MM.1S (cell line): ENCODE data around the gene HNRNPR.

Experiments
- DNase-seq: peaks from one replicate; pipeline ENCODE4 v3.0.0-alpha.2; 2015
- H2AFZ ChIP-seq: fragments of 300-600 bp; sonication (generic); 2 replicates; pipeline ENCODE4 v1.6.0; 2016; ENCODE audit warnings: antibody characterized with exemption, low read length
- H3F3A ChIP-seq: fragments of 300-600 bp; sonication (generic); 2 replicates; pipeline ENCODE4 v1.6.1; 2016; ENCODE audit warnings: mild to moderate bottlenecking, antibody characterized with exemption, low read length, moderate library complexity, mixed read lengths; ENCODE audit not compliant: insufficient read depth
- H3K27ac ChIP-seq: fragments of 300-600 bp; sonication (generic); 2 replicates; pipeline ENCODE4 v1.5.1; 2016; ENCODE audit warnings: mild to moderate bottlenecking, low read length
- H3K27me3 ChIP-seq: fragments of 300-600 bp; sonication (generic); replicated peaks from 2 replicates; pipeline ENCODE4 v1.6.0; 2016; ENCODE audit warnings: low read length; ENCODE audit not compliant: insufficient read depth
- H3K36me3 ChIP-seq: fragments of 300-600 bp; sonication (generic); replicated peaks from 2 replicates; pipeline ENCODE4 v1.6.1; 2016; ENCODE audit warnings: mild to moderate bottlenecking, low read length, mixed read lengths; ENCODE audit not compliant: insufficient read depth
- H3K4me1 ChIP-seq: fragments of 300-600 bp; sonication (generic); 2 replicates; pipeline ENCODE4 v1.6.1; 2016; ENCODE audit warnings: low read length, mixed read lengths
- H3K4me2 ChIP-seq: fragments of 300-600 bp; sonication (generic); 2 replicates; pipeline ENCODE4 v1.6.0; 2016; ENCODE audit warnings: low read depth, low read length
- H3K4me3 ChIP-seq: fragments of 300-600 bp; sonication (generic); 2 replicates; pipeline ENCODE4 v1.5.1; 2016; ENCODE audit warnings: low read length, mixed read lengths
- H3K79me2 ChIP-seq: fragments of 300-600 bp; sonication (generic); 2 replicates; pipeline ENCODE4 v1.6.1; 2016; ENCODE audit warnings: mixed run types, low read length, mixed read lengths
- H3K9ac ChIP-seq: fragments of 300-600 bp; sonication (generic); 2 replicates; pipeline ENCODE4 v1.6.1; 2016; ENCODE audit warnings: low read length, mixed read lengths
- H3K9me2 ChIP-seq: fragments of 300-600 bp; sonication (generic); replicated peaks from 2 replicates; pipeline ENCODE4 v1.6.1; 2016; ENCODE audit warnings: mild to moderate bottlenecking, low read length, mixed read lengths; ENCODE audit not compliant: insufficient read depth
- H3K9me3 ChIP-seq: fragments of 300-600 bp; sonication (generic); replicated peaks from 2 replicates; pipeline ENCODE4 v1.6.1; 2016; ENCODE audit warnings: mild to moderate bottlenecking, low read length, mixed read lengths; ENCODE audit not compliant: insufficient read depth
- H4K20me1 ChIP-seq: fragments of 300-600 bp; sonication (generic); 2 replicates; pipeline ENCODE4 v1.6.1; 2016; ENCODE audit warnings: mild to moderate bottlenecking, low read length, moderate library complexity, mixed read lengths; ENCODE audit not compliant: insufficient read depth
- EZH2 ChIP-seq: fragments of 300-600 bp; sonication (generic); optimal IDR thresholded peaks from 2 replicates; pipeline ENCODE3; 2017; ENCODE audit warnings: low read depth, mild to moderate bottlenecking, antibody characterized with exemption, low read length, mixed read lengths
- EZH2phosphoT487 ChIP-seq: fragments of 300-600 bp; sonication (generic); IDR thresholded peaks from 2 replicates; pipeline ENCODE4 v1.6.1; 2018; ENCODE audit warnings: antibody characterized with exemption, low read length
- TF ChIP-seq, protein P1 (sequence below): fragments of 300-600 bp; sonication (generic); IDR thresholded peaks from 2 replicates; pipeline ENCODE4 v1.5.1; 2016; ENCODE audit warnings: antibody characterized with exemption, low read length, mixed read lengths

The HNRNPR gene

DNA sequence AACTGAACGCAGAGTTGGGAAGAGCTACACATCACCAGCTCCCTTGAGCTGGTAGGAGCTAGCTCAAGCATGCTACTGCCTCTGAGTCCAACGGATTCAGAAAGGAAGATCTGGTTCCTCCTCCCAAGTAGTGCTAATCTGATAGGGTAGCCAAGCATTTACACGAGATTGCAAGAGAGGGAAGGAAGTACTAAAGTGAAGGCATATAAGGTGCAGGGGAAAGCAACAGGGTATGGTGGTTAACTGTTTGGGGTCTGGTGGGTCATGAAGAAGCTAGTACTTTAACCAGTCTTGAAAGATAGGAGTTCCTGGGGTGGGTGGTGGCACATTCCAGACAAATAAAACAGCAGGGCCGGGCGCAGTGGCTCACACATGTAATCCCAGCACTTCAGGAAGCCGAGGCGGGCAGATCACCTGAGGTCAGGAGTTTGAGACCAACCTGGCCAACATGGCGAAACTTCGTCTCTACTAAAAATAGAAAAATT, 45.8 kb upstream of the HNRNPR start:
- Histone ChIP-seq H3K27me3 (no peaks in the 10 kb centered on the region), H3K9me3 (no peaks in the 10 kb centered on the region), H3K27ac (no peak overlapping the region), H3K4me1 (no peaks in the 10 kb centered on the region), H3K4me2 (no peak overlapping the region), H3K9me2 (no peaks in the 10 kb centered on the region), H4K20me1 (no peaks in the 10 kb centered on the region), H2AFZ (no peak overlapping the region), H3K79me2 (no peaks in the 10 kb centered on the region), H3F3A (no peaks in the 10 kb centered on the region), H3K36me3 (no peaks in the 10 kb centered on the region), H3K4me3 (no peak overlapping the region), H3K9ac (no peak overlapping the region)
- TF ChIP-seq EZH2phosphoT487 (no peak), EZH2 (no peak)
- TF ChIP-seq, protein P1, sequence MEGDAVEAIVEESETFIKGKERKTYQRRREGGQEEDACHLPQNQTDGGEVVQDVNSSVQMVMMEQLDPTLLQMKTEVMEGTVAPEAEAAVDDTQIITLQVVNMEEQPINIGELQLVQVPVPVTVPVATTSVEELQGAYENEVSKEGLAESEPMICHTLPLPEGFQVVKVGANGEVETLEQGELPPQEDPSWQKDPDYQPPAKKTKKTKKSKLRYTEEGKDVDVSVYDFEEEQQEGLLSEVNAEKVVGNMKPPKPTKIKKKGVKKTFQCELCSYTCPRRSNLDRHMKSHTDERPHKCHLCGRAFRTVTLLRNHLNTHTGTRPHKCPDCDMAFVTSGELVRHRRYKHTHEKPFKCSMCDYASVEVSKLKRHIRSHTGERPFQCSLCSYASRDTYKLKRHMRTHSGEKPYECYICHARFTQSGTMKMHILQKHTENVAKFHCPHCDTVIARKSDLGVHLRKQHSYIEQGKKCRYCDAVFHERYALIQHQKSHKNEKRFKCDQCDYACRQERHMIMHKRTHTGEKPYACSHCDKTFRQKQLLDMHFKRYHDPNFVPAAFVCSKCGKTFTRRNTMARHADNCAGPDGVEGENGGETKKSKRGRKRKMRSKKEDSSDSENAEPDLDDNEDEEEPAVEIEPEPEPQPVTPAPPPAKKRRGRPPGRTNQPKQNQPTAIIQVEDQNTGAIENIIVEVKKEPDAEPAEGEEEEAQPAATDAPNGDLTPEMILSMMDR: no peak
- no peak for DNase-seq

DNA sequence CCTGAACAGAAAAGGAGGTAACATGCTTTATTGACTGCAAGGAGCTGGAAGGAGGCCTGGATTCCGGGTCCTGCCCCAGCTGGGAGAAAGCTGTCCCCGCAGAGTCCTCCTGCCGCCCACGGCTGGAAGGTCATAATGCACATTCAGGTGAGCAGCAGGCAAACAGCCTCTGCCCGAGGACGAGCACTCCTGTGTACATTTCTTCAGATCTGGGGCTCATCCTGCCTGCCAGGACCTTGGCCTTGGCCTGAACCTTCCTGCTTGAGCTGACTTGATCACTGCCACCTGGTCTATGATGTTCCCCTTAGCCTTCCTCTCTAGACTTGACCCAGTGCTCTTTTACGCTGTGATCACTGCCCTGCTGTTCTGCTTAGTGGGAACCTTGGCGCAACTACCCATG, 43.4 kb upstream of the HNRNPR start:
- no peaks in the 10 kb centered on the region for H4K20me1 ChIP-seq
- H3K4me2 ChIP-seq: no peak overlapping the region
- H2AFZ ChIP-seq: no peak overlapping the region
- H3K79me2 ChIP-seq: no peaks in the 10 kb centered on the region
- TF ChIP-seq EZH2 (no peak), EZH2phosphoT487 (no peak)
- TF ChIP-seq, protein P1: no peak
- no peak overlapping the region for H3K9ac ChIP-seq
- H3K9me2 ChIP-seq: no peaks in the 10 kb centered on the region
- no peaks in the 10 kb centered on the region for H3K9me3 ChIP-seq
- no peaks in the 10 kb centered on the region for H3F3A ChIP-seq
- H3K36me3 ChIP-seq: no peaks in the 10 kb centered on the region
- H3K27ac ChIP-seq: no peak overlapping the region
- H3K4me3 ChIP-seq: no peak overlapping the region
- H3K4me1 ChIP-seq: no peaks in the 10 kb centered on the region
- no peak for DNase-seq
- H3K27me3 ChIP-seq: no peaks in the 10 kb centered on the region

DNA sequence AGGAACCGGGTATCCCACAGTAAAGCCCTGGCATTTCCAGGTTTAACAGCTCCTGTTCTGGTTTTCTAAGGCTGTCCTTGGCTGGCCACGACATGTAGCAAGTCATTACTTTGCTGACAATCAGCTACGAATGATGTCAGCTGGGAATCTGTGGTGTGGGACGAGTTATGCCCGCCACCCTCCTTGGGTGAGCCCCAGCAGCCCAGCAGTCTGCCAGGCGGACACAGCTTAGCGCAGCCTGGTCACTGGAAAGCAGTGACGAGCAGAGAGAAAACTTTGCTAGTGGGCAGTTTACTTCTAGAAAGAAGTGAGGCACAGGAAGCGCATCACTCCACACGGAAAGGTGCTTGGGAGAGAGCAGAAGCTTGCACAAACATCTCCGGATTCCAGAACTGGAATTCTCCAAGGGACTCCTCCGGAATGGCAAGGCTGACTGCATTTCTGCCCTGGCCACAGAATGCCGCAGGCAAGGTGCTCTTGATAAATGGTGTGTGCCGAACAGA, 41.1 kb upstream of the HNRNPR start:
- Histone ChIP-seq H3K9ac (no peak overlapping the region), H3K4me2 (no peak overlapping the region)
- TF ChIP-seq, protein P1: no peak
- TF ChIP-seq EZH2phosphoT487: no peak
- TF ChIP-seq EZH2: no peak

More for the DNA sequence above, 41.1 kb upstream of the HNRNPR start:
- Histone ChIP-seq H3K27me3 (no peaks in the 10 kb centered on the region), H3K36me3 (no peaks in the 10 kb centered on the region), H3K9me3 (no peaks in the 10 kb centered on the region), H3K9me2 (no peaks in the 10 kb centered on the region), H3K27ac (no peak overlapping the region), H3K4me3 (no peak overlapping the region), H3K79me2 (no peaks in the 10 kb centered on the region), H2AFZ (no peak overlapping the region), H3K4me1 (no peaks in the 10 kb centered on the region), H4K20me1 (no peaks in the 10 kb centered on the region), H3F3A (no peaks in the 10 kb centered on the region)
- no peak for DNase-seq
